ENCODE measurements around the gene PARD3. TPM values are rescaled to one million over a fixed set of nuclear protein-coding genes. Genes with fewer than 3 reads are reported as not detected.

Gene PARD3
- total RNA-seq, 4 donors from 2014 or later: 39.2 to 124 (median 48.0) TPM

GRCh38 chr10:34606890-34607289, 208.2 kb downstream of the PARD3 start:
- H3K36me3 ChIP-seq: no peaks in the 10 kb centered on the region
- no peak overlapping the region for H3K4me3 ChIP-seq
- no peaks in the 10 kb centered on the region for H3K27me3 ChIP-seq
- H3K4me1 ChIP-seq: no peaks in the 10 kb centered on the region
- no peak overlapping the region for H3K27ac ChIP-seq
- no peaks in the 10 kb centered on the region for H3K9me3 ChIP-seq
- DNase-seq: no peak
- no peak for TF ChIP-seq CTCF (IDR thresholded peaks at IDR 0.05)
- no peak for TF ChIP-seq POLR2A (IDR thresholded peaks at IDR 0.05)

- Histone ChIP-seq H3K36me3 (no peaks in the 10 kb centered on the region), H3K27ac (no peak overlapping the region), H3K4me1 (no peaks in the 10 kb centered on the region), H3K9me3 (no peaks in the 10 kb centered on the region), H3K4me3 (no peak overlapping the region), H3K27me3 (no peaks in the 10 kb centered on the region)
- no peak for TF ChIP-seq POLR2A (IDR thresholded peaks at IDR 0.05)
- TF ChIP-seq CTCF (IDR thresholded peaks at IDR 0.05): no peak
- DNase-seq: no peak
These were observed 212.6 kb downstream of the PARD3 start for GRCh38 chr10:34602478-34602877.

- Histone ChIP-seq H3K9me3 (no peaks in the 10 kb centered on the region), H3K36me3 (no peaks in the 10 kb centered on the region), H3K27me3 (no peaks in the 10 kb centered on the region), H3K27ac (no peak overlapping the region), H3K4me1 (no peaks in the 10 kb centered on the region), H3K4me3 (no peak overlapping the region)
- DNase-seq: no peak
- TF ChIP-seq POLR2A (IDR thresholded peaks at IDR 0.05): no peak
- no peak for TF ChIP-seq CTCF (IDR thresholded peaks at IDR 0.05)
These were observed 213.4 kb downstream of the PARD3 start for GRCh38 chr10:34601691-34602090.

- TF ChIP-seq POLR2A (IDR thresholded peaks at IDR 0.05): no peak
- no peak for TF ChIP-seq CTCF (IDR thresholded peaks at IDR 0.05)
These were observed 215.9 kb downstream of the PARD3 start for GRCh38 chr10:34599026-34599795.

GRCh38 chr10:34596351-34596750, 218.7 kb downstream of the PARD3 start:
- no peak for TF ChIP-seq CTCF (IDR thresholded peaks at IDR 0.05)
- TF ChIP-seq POLR2A (IDR thresholded peaks at IDR 0.05): no peak
- Histone ChIP-seq H3K27ac (no peak overlapping the region), H3K9me3 (no peaks in the 10 kb centered on the region), H3K4me3 (no peak overlapping the region), H3K4me1 (no peaks in the 10 kb centered on the region), H3K36me3 (no peaks in the 10 kb centered on the region), H3K27me3 (no peaks in the 10 kb centered on the region)
- no peak for DNase-seq

More at GRCh38 chr10:34599026-34599795, 215.9 kb downstream of the PARD3 start:
- H3K9me3 ChIP-seq: no peaks in the 10 kb centered on the region
- no peaks in the 10 kb centered on the region for H3K36me3 ChIP-seq
- H3K4me1 ChIP-seq: no peaks in the 10 kb centered on the region
- no peaks in the 10 kb centered on the region for H3K27me3 ChIP-seq
- no peak for DNase-seq
- no peak overlapping the region for H3K4me3 ChIP-seq
- H3K27ac ChIP-seq: no peak overlapping the region

All from Peyer's patch (tissue), 4 donors.